Measurements from ENCODE around the gene ARHGAP10. TPM values are rescaled to one million over a fixed set of nuclear protein-coding genes. Genes with fewer than 3 reads are reported as not detected.

ARHGAP10 gene
- total RNA-seq, 1 donor from 2014 or later: 20.2 TPM

DNA sequence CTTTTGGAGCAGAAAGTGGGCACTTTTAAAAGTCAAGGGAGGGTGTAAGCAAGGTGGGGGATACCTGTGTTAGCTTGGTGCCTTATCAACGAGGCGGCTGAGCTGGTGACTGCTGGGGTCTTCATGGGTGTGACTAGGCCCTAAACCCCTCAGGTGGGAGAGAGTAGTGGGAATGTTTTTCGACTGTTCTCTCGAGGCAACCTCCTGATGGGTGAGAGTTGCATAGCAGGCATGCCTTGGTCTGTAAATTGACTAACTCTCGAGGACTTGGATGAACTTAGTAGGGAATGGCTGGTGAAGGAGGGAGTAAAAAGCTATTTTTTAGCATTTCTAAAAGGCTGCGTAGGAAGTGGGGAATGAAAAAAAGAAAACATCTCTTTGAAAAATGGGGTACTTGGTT lies 80.0 kb downstream of the ARHGAP10 start:
- H3K27ac Mint-ChIP-seq: no peak overlapping the region
- no peaks in the 10 kb centered on the region for H3F3A ChIP-seq (ENCODE audit: low read depth)
- H2AFZ ChIP-seq (replicated peaks): no peak overlapping the region
- peaks cover 5% of the 10 kb centered on the region for H4K20me1 ChIP-seq (ENCODE audit: low read depth)
- H3K4me1 Mint-ChIP-seq: peaks cover 12% of the 10 kb centered on the region
- H3K9me3 ChIP-seq (ENCODE audit: low read depth): no peaks in the 10 kb centered on the region
- TF ChIP-seq, protein P1, sequence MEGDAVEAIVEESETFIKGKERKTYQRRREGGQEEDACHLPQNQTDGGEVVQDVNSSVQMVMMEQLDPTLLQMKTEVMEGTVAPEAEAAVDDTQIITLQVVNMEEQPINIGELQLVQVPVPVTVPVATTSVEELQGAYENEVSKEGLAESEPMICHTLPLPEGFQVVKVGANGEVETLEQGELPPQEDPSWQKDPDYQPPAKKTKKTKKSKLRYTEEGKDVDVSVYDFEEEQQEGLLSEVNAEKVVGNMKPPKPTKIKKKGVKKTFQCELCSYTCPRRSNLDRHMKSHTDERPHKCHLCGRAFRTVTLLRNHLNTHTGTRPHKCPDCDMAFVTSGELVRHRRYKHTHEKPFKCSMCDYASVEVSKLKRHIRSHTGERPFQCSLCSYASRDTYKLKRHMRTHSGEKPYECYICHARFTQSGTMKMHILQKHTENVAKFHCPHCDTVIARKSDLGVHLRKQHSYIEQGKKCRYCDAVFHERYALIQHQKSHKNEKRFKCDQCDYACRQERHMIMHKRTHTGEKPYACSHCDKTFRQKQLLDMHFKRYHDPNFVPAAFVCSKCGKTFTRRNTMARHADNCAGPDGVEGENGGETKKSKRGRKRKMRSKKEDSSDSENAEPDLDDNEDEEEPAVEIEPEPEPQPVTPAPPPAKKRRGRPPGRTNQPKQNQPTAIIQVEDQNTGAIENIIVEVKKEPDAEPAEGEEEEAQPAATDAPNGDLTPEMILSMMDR (IDR thresholded peaks at IDR 0.05): no peak
- TF ChIP-seq EZH2phosphoT487 (IDR thresholded peaks at IDR 0.05): no peak
- no peak for TF ChIP-seq EZH2 (IDR thresholded peaks at IDR 0.05)
- no peak overlapping the region for H3K4me2 ChIP-seq
- H3K36me3 ChIP-seq: no peaks in the 10 kb centered on the region
- H3K27ac ChIP-seq: no peak overlapping the region
- H3K4me3 Mint-ChIP-seq: no peak overlapping the region
- H3K9ac ChIP-seq: no peak overlapping the region
- H3K4me3 ChIP-seq: no peak overlapping the region
- H3K27me3 ChIP-seq: no peaks in the 10 kb centered on the region
- peaks cover 41% of the 10 kb centered on the region for H3K79me2 ChIP-seq (ENCODE audit: low read depth)
- peaks cover 2% of the 10 kb centered on the region for H3K27me3 Mint-ChIP-seq (ENCODE audit: insufficient read depth, low read depth)
- no peaks in the 10 kb centered on the region for H3K36me3 Mint-ChIP-seq
- no peak for DNase-seq (ENCODE audit: low spot score)
- H3K4me1 ChIP-seq: peaks cover 16% of the 10 kb centered on the region
- H3K9me3 Mint-ChIP-seq: no peaks in the 10 kb centered on the region

DNA sequence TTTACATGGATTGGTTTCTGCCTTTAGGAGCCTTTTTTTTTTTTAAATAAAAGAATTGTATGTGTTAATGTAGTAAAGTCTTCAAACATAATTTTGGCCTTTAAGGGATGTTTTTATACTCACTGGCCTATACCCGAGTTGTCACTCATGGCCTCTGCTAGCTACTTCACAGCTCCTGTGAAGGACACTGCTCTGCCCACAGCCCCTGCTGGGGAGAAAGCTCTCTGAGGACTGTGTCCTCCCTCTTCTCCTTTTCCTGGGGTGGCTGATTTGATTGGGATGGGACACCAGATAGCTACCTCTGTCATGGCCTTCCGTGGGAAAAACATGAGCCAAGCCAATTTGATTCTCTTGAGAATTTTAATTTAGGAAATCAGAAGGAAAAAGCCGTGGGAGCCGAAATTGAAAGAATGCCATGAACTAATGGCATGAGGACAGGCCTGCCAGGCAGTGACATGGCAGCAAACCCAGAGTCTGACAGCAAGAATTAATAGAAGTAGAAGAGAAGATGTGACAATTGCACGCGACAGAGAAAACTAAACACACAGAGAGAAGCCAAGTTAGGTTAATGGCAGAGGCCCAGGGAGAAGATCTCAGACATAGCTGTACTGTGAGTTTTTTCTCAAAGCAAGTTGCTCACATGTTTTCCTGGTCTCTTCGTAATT lies 81.4 kb downstream of the ARHGAP10 start:
- Mint-ChIP-seq H3K4me1 (peaks cover 6% of the 10 kb centered on the region), H3K27me3 (ENCODE audit: insufficient read depth, low read depth) (peaks cover 2% of the 10 kb centered on the region), H3K36me3 (no peaks in the 10 kb centered on the region), H3K9me3 (no peaks in the 10 kb centered on the region), H3K27ac (no peak overlapping the region), H3K4me3 (no peak overlapping the region)
- peaks cover 5% of the 10 kb centered on the region for H4K20me1 ChIP-seq (ENCODE audit: low read depth)
- H3K36me3 ChIP-seq: no peaks in the 10 kb centered on the region
- H3K27ac ChIP-seq: no peak overlapping the region
- H3K9me3 ChIP-seq (ENCODE audit: low read depth): no peaks in the 10 kb centered on the region
- DNase-seq (ENCODE audit: low spot score): no peak
- no peak overlapping the region for H2AFZ ChIP-seq (replicated peaks)
- no peak for TF ChIP-seq EZH2 (IDR thresholded peaks at IDR 0.05)
- TF ChIP-seq, protein P1 (IDR thresholded peaks at IDR 0.05): no peak
- no peak for TF ChIP-seq EZH2phosphoT487 (IDR thresholded peaks at IDR 0.05)
- peaks cover 10% of the 10 kb centered on the region for H3K4me1 ChIP-seq
- H3F3A ChIP-seq (ENCODE audit: low read depth): no peaks in the 10 kb centered on the region
- H3K27me3 ChIP-seq: no peaks in the 10 kb centered on the region
- H3K4me3 ChIP-seq: no peak overlapping the region
- no peak overlapping the region for H3K9ac ChIP-seq
- H3K4me2 ChIP-seq: no peak overlapping the region
- H3K79me2 ChIP-seq (ENCODE audit: low read depth): peaks cover 49% of the 10 kb centered on the region

DNA sequence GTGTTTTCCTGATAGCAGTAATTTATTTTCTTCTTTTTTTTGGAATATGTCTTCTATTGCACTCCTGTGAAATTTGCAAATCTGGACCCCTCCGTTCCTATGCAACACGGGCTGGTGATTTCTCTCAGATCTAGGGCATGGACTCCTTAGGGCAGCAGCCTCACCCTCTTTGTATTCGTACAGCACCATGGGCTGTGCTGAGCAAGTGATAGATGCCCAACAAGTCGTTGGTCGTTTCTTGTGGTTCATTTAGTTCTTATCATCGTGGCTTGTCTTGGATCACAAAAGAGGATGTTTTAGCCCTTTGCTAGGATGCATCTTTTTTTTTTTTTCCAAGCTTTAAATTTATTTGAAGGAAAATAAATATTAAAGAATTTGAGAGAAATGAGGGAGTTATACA lies 82.1 kb downstream of the ARHGAP10 start:
- Mint-ChIP-seq H3K4me1 (no peaks in the 10 kb centered on the region), H3K27me3 (ENCODE audit: insufficient read depth, low read depth) (peaks cover 2% of the 10 kb centered on the region), H3K9me3 (no peaks in the 10 kb centered on the region), H3K27ac (no peak overlapping the region), H3K4me3 (no peak overlapping the region), H3K36me3 (no peaks in the 10 kb centered on the region)
- Histone ChIP-seq H4K20me1 (ENCODE audit: low read depth) (peaks cover 5% of the 10 kb centered on the region), H3K36me3 (no peaks in the 10 kb centered on the region), H3K4me3 (no peak overlapping the region), H3K4me1 (peaks cover 8% of the 10 kb centered on the region), H2AFZ (replicated peaks) (no peak overlapping the region), H3K79me2 (ENCODE audit: low read depth) (peaks cover 50% of the 10 kb centered on the region), H3K27ac (no peak overlapping the region), H3K27me3 (no peaks in the 10 kb centered on the region), H3F3A (ENCODE audit: low read depth) (no peaks in the 10 kb centered on the region), H3K9me3 (ENCODE audit: low read depth) (no peaks in the 10 kb centered on the region), H3K4me2 (no peak overlapping the region), H3K9ac (no peak overlapping the region)
- TF ChIP-seq EZH2phosphoT487 (IDR thresholded peaks at IDR 0.05): no peak
- TF ChIP-seq EZH2 (IDR thresholded peaks at IDR 0.05): no peak
- TF ChIP-seq, protein P1 (IDR thresholded peaks at IDR 0.05): no peak
- DNase-seq (ENCODE audit: low spot score): no peak

Data from neural progenitor cell (in vitro differentiated cells).